ENCODE data around the gene POC1A. TPM values are rescaled to one million over a fixed set of nuclear protein-coding genes. Genes with fewer than 3 reads are reported as not detected.

Gene POC1A
- total and polyA plus RNA-seq, 10 donors, result 1.6 to 4.4 (median 2.9) TPM

- Histone ChIP-seq H3K4me1 (peaks cover 44 to 85% (median 72%) of the 10 kb centered on the region in 6 donors), H3K27ac (peak overlapping the region; percentile 82 to 93 (median 90)), H3K4me3 (peak overlapping the region; percentile 63 to 100 (median 90)), H3K36me3 (peaks cover 0 to 33% (median 5%) of the 10 kb centered on the region in 6 donors), H3K9me3 (no peaks in the 10 kb centered on the region), H3K27me3 (replicated peaks in 1 of 7) (no peaks in the 10 kb centered on the region)
- WGBS, 5 donors, result 40 to 53% (median 48%) methylated on average over 10 of the region's 10 CpGs
- intact Hi-C loops (cut with DNase I; ENCODE audit: low total_unique reads), result no loop called here
- TF ChIP-seq CTCF (IDR thresholded peaks at IDR 0.05 in 8 of 11, conservative IDR thresholded peaks at IDR 0.05 in 3 of 11), result peak in 1 of 11 experiments; percentile 9
- no peak for TF ChIP-seq POLR2AphosphoS5 (IDR thresholded peaks at IDR 0.05)
- no peak for TF ChIP-seq POLR2A (IDR thresholded peaks at IDR 0.05)
- DNase-seq, result no peak
These were observed 43.2 kb upstream of the POC1A start for GRCh38 chr3:52197499-52197841.

- WGBS, 5 donors, result 60 to 88% (median 78%) methylated on average over 3 of the region's 3 CpGs
- H3K36me3 ChIP-seq, result peaks cover 0 to 28% (median 2%) of the 10 kb centered on the region in 6 donors
- H3K27me3 ChIP-seq (replicated peaks in 1 of 7), result no peaks in the 10 kb centered on the region
- peak overlapping the region in 1 of 8 donors; percentile 93 for H3K4me3 ChIP-seq
- no peaks in the 10 kb centered on the region for H3K9me3 ChIP-seq
- TF ChIP-seq POLR2A (IDR thresholded peaks at IDR 0.05) (no peak), CTCF (IDR thresholded peaks at IDR 0.05 in 8 of 11, conservative IDR thresholded peaks at IDR 0.05 in 3 of 11) (no peak), POLR2AphosphoS5 (IDR thresholded peaks at IDR 0.05) (no peak)
- H3K4me1 ChIP-seq, result peaks cover 39 to 80% (median 67%) of the 10 kb centered on the region in 6 donors
- no peak for DNase-seq
- peak overlapping the region in 6 of 8 donors; percentile 29 to 93 (median 92) for H3K27ac ChIP-seq
- intact Hi-C loops (cut with DNase I; ENCODE audit: low total_unique reads), result no loop called here
These were observed 42.8 kb upstream of the POC1A start for GRCh38 chr3:52196977-52197376.

GRCh38 chr3:52195823-52196331 lies 41.7 kb upstream of the POC1A start:
- TF ChIP-seq POLR2AphosphoS5 (IDR thresholded peaks at IDR 0.05) (no peak), CTCF (IDR thresholded peaks at IDR 0.05 in 8 of 11, conservative IDR thresholded peaks at IDR 0.05 in 3 of 11) (no peak), POLR2A (IDR thresholded peaks at IDR 0.05) (no peak)
- H3K4me1 ChIP-seq, result peaks cover 36 to 75% (median 58%) of the 10 kb centered on the region in 6 donors

GRCh38 chr3:52195291-52195597 lies 41.0 kb upstream of the POC1A start:
- TF ChIP-seq CTCF (IDR thresholded peaks at IDR 0.05 in 8 of 11, conservative IDR thresholded peaks at IDR 0.05 in 3 of 11), result no peak
- TF ChIP-seq POLR2AphosphoS5 (IDR thresholded peaks at IDR 0.05), result no peak
- TF ChIP-seq POLR2A (IDR thresholded peaks at IDR 0.05), result no peak
- intact Hi-C loops (cut with DNase I; ENCODE audit: low total_unique reads), result no loop called here
- Histone ChIP-seq H3K9me3 (no peaks in the 10 kb centered on the region), H3K27ac (peak overlapping the region in 4 of 8 donors; percentile 28 to 91 (median 64)), H3K4me3 (no peak overlapping the region), H3K36me3 (peaks cover 0 to 11% (median 2%) of the 10 kb centered on the region in 6 donors), H3K4me1 (peaks cover 34 to 75% (median 56%) of the 10 kb centered on the region in 6 donors), H3K27me3 (replicated peaks in 1 of 7) (no peaks in the 10 kb centered on the region)
- 75 to 91% (median 84%) methylated on average over 3 of the region's 3 CpGs for WGBS, 5 donors
- no peak for DNase-seq

More at GRCh38 chr3:52195823-52196331, 41.7 kb upstream of the POC1A start:
- Histone ChIP-seq H3K9me3 (no peaks in the 10 kb centered on the region), H3K27me3 (replicated peaks in 1 of 7) (no peaks in the 10 kb centered on the region), H3K4me3 (no peak overlapping the region), H3K36me3 (peaks cover 0 to 17% (median 2%) of the 10 kb centered on the region in 6 donors), H3K27ac (peak overlapping the region in 7 of 8 donors; percentile 28 to 93 (median 64))
- no peak for DNase-seq
- WGBS, 5 donors, result 39 to 64% (median 57%) methylated on average over 10 of the region's 10 CpGs
- intact Hi-C loops (cut with DNase I; ENCODE audit: low total_unique reads), result no loop called here
